Measurements from ENCODE around the gene ANKHD1. TPM values are rescaled to one million over a fixed set of nuclear protein-coding genes. Genes with fewer than 3 reads are reported as not detected.
A peak's percentile ranks its signal among the peaks of the same experiment; 100 is the strongest.
"Not testable (repeated sequence)": the region's sequence is repeated elsewhere in the genome, so short reads cannot be mapped to it uniquely, and the experiment has no call there.

The ANKHD1 gene
- total RNA-seq, 1 experiment from 2014 or later = 63.7 TPM

GRCh38 chr5:140488141-140488540, 86.5 kb downstream of the ANKHD1 start:
- H3K27me3 ChIP-seq (replicated peaks); H3K4me1 ChIP-seq (replicated peaks); H3K4me3 ChIP-seq; DNase-seq (ENCODE audit: low read depth in 1 of 2, low spot score in 2 of 2); H3K27ac ChIP-seq; H3K9me3 ChIP-seq (replicated peaks): not testable (repeated sequence)
- peaks cover 57% of the 10 kb centered on the region for H3K36me3 ChIP-seq

- Histone ChIP-seq H3K4me1 (replicated peaks) (no peaks in the 10 kb centered on the region), H3K27ac (no peak overlapping the region), H3K27me3 (replicated peaks) (no peaks in the 10 kb centered on the region), H3K9me3 (replicated peaks) (no peaks in the 10 kb centered on the region), H3K4me3 (no peak overlapping the region), H3K36me3 (peaks cover 62% of the 10 kb centered on the region)
- DNase-seq (ENCODE audit: low read depth in 1 of 2, low spot score in 2 of 2) = no peak
Observed at GRCh38 chr5:140488914-140489313, 87.3 kb downstream of the ANKHD1 start.

- Histone ChIP-seq H3K27me3 (replicated peaks) (no peaks in the 10 kb centered on the region), H3K4me3 (no peak overlapping the region), H3K27ac (no peak overlapping the region), H3K36me3 (peaks cover 36% of the 10 kb centered on the region), H3K4me1 (replicated peaks) (no peaks in the 10 kb centered on the region), H3K9me3 (replicated peaks) (no peaks in the 10 kb centered on the region)
- no peak for DNase-seq (ENCODE audit: low read depth in 1 of 2, low spot score in 2 of 2)
Observed at GRCh38 chr5:140497897-140498296, 96.3 kb downstream of the ANKHD1 start.

- Histone ChIP-seq H3K36me3 (peaks cover 29% of the 10 kb centered on the region), H3K4me3 (no peak overlapping the region), H3K27ac (no peak overlapping the region)
Observed at GRCh38 chr5:140498591-140498990, 97.0 kb downstream of the ANKHD1 start.

GRCh38 chr5:140502834-140503233, 101.2 kb downstream of the ANKHD1 start:
- Histone ChIP-seq H3K4me3 (no peak overlapping the region), H3K27me3 (replicated peaks) (no peaks in the 10 kb centered on the region), H3K9me3 (replicated peaks) (no peaks in the 10 kb centered on the region), H3K27ac (no peak overlapping the region), H3K36me3 (peaks cover 40% of the 10 kb centered on the region), H3K4me1 (replicated peaks) (no peaks in the 10 kb centered on the region)
- no peak for DNase-seq (ENCODE audit: low read depth in 1 of 2, low spot score in 2 of 2)

More at GRCh38 chr5:140498591-140498990, 97.0 kb downstream of the ANKHD1 start:
- Histone ChIP-seq H3K27me3 (replicated peaks) (no peaks in the 10 kb centered on the region), H3K9me3 (replicated peaks) (no peaks in the 10 kb centered on the region), H3K4me1 (replicated peaks) (no peaks in the 10 kb centered on the region)
- DNase-seq (ENCODE audit: low read depth in 1 of 2, low spot score in 2 of 2) = no peak

GRCh38 chr5:140509898-140510297, 108.3 kb downstream of the ANKHD1 start:
- no peak overlapping the region for H3K27ac ChIP-seq
- H3K9me3 ChIP-seq (replicated peaks) = no peaks in the 10 kb centered on the region
- H3K4me3 ChIP-seq = no peak overlapping the region
- no peak for DNase-seq (ENCODE audit: low read depth in 1 of 2, low spot score in 2 of 2)
- H3K4me1 ChIP-seq (replicated peaks) = no peaks in the 10 kb centered on the region
- peaks cover 89% of the 10 kb centered on the region for H3K36me3 ChIP-seq
- H3K27me3 ChIP-seq (replicated peaks) = no peaks in the 10 kb centered on the region

GRCh38 chr5:140513124-140513523, 111.5 kb downstream of the ANKHD1 start:
- H3K4me3 ChIP-seq = no peak overlapping the region
- no peaks in the 10 kb centered on the region for H3K27me3 ChIP-seq (replicated peaks)
- no peak overlapping the region for H3K27ac ChIP-seq
- no peaks in the 10 kb centered on the region for H3K4me1 ChIP-seq (replicated peaks)
- no peaks in the 10 kb centered on the region for H3K9me3 ChIP-seq (replicated peaks)
- DNase-seq (ENCODE audit: low read depth in 1 of 2, low spot score in 2 of 2) = no peak
- peaks cover 75% of the 10 kb centered on the region for H3K36me3 ChIP-seq

- Histone ChIP-seq H3K27me3 (replicated peaks) (no peaks in the 10 kb centered on the region), H3K27ac (no peak overlapping the region), H3K36me3 (peaks cover 68% of the 10 kb centered on the region), H3K9me3 (replicated peaks) (no peaks in the 10 kb centered on the region), H3K4me1 (replicated peaks) (no peaks in the 10 kb centered on the region), H3K4me3 (no peak overlapping the region)
- no peak for DNase-seq (ENCODE audit: low read depth in 1 of 2, low spot score in 2 of 2)
Observed at GRCh38 chr5:140524003-140524402, 122.4 kb downstream of the ANKHD1 start.

GRCh38 chr5:140540227-140540626, 138.6 kb downstream of the ANKHD1 start:
- no peak for DNase-seq (ENCODE audit: low read depth in 1 of 2, low spot score in 2 of 2)

GRCh38 chr5:140542972-140543371, 141.3 kb downstream of the ANKHD1 start:
- H3K4me3 ChIP-seq = no peak overlapping the region
- no peaks in the 10 kb centered on the region for H3K27me3 ChIP-seq (replicated peaks)
- H3K4me1 ChIP-seq (replicated peaks) = peaks cover 12% of the 10 kb centered on the region
- H3K27ac ChIP-seq = no peak overlapping the region
- H3K9me3 ChIP-seq (replicated peaks) = no peaks in the 10 kb centered on the region
- H3K36me3 ChIP-seq = peaks cover 64% of the 10 kb centered on the region
- no peak for DNase-seq (ENCODE audit: low read depth in 1 of 2, low spot score in 2 of 2)

More at GRCh38 chr5:140540227-140540626, 138.6 kb downstream of the ANKHD1 start:
- Histone ChIP-seq H3K27me3 (replicated peaks) (no peaks in the 10 kb centered on the region), H3K27ac (no peak overlapping the region), H3K36me3 (peaks cover 82% of the 10 kb centered on the region), H3K9me3 (replicated peaks) (no peaks in the 10 kb centered on the region), H3K4me1 (replicated peaks) (no peaks in the 10 kb centered on the region), H3K4me3 (no peak overlapping the region)

GRCh38 chr5:140544986-140545385, 143.4 kb downstream of the ANKHD1 start:
- H3K27ac ChIP-seq = no peak overlapping the region
- H3K4me3 ChIP-seq = no peak overlapping the region
- H3K36me3 ChIP-seq = peaks cover 67% of the 10 kb centered on the region
- H3K27me3 ChIP-seq (replicated peaks) = no peaks in the 10 kb centered on the region
- no peaks in the 10 kb centered on the region for H3K9me3 ChIP-seq (replicated peaks)
- peaks cover 12% of the 10 kb centered on the region for H3K4me1 ChIP-seq (replicated peaks)
- no peak for DNase-seq (ENCODE audit: low read depth in 1 of 2, low spot score in 2 of 2)

- no peak overlapping the region for H3K4me3 ChIP-seq
- H3K9me3 ChIP-seq (replicated peaks) = no peaks in the 10 kb centered on the region
- H3K27ac ChIP-seq = no peak overlapping the region
Observed at GRCh38 chr5:140545606-140546005, 144.0 kb downstream of the ANKHD1 start.

GRCh38 chr5:140546851-140547507, 145.3 kb downstream of the ANKHD1 start:
- Histone ChIP-seq H3K4me3 (no peak overlapping the region), H3K27me3 (replicated peaks) (no peaks in the 10 kb centered on the region), H3K36me3 (peaks cover 67% of the 10 kb centered on the region), H3K27ac (no peak overlapping the region), H3K4me1 (replicated peaks) (peaks cover 12% of the 10 kb centered on the region), H3K9me3 (replicated peaks) (no peaks in the 10 kb centered on the region)
- peak in 1 of 2 experiments; percentile 41 for DNase-seq (ENCODE audit: low read depth in 1 of 2, low spot score in 2 of 2)

More at GRCh38 chr5:140545606-140546005, 144.0 kb downstream of the ANKHD1 start:
- Histone ChIP-seq H3K36me3 (peaks cover 67% of the 10 kb centered on the region), H3K4me1 (replicated peaks) (peaks cover 12% of the 10 kb centered on the region), H3K27me3 (replicated peaks) (no peaks in the 10 kb centered on the region)
- DNase-seq (ENCODE audit: low read depth in 1 of 2, low spot score in 2 of 2) = no peak

- Histone ChIP-seq H3K4me3 (no peak within 1 kb of the TSS), H3K27ac (no peak within 1 kb of the TSS), H3K4me1 (replicated peaks) (peaks cover 12% of the 10 kb centered on the region), H3K36me3 (peaks cover 68% of the 10 kb centered on the region), H3K9me3 (replicated peaks) (no peaks in the 10 kb centered on the region), H3K27me3 (replicated peaks) (no peaks in the 10 kb centered on the region)
- peak; percentile 81 to 97 for DNase-seq (ENCODE audit: low read depth in 1 of 2, low spot score in 2 of 2)
Observed at GRCh38 chr5:140547508-140548299, 146.1 kb downstream of the ANKHD1 start, which contains the start of gene EIF4EBP3. Gene EIF4EBP3, plus strand, starts transcription at chr5:140547662. Its CDS starts 76 bp downstream, at chr5:140547738.

Measured in SJSA1 (cell line).